HepG2 (cell line): ENCODE measurements around the gene SAMD4A. TPM values are rescaled to one million over a fixed set of nuclear protein-coding genes. Genes with fewer than 3 reads are reported as not detected.

Experiments used
- ATF1 ChIP-seq: IDR thresholded peaks from 2 replicates; pipeline ENCODE4 v1.6.1; 2016; ENCODE audit warnings: mild to moderate bottlenecking, control low read depth
- ELF3 ChIP-seq: IDR thresholded peaks from 2 replicates; pipeline ENCODE4 v1.6.1; 2016; ENCODE audit warnings: missing genetic modification reagents, missing compliant biosample characterization
- ETV6 ChIP-seq: sonication (generic); formaldehyde crosslinking; conservative IDR thresholded peaks from 2 replicates; pipeline ENCODE4 v1.4.0; 2020; ENCODE audit warnings: missing genetic modification reagents
- HMG20B ChIP-seq: conservative IDR thresholded peaks from 2 replicates; pipeline ENCODE4 v1.6.1; 2016; ENCODE audit warnings: missing genetic modification reagents, missing compliant biosample characterization
- KAT2B ChIP-seq: fragments of 150-350 bp; IDR thresholded peaks from 2 replicates; pipeline ENCODE4 v1.6.1; 2014; ENCODE audit warnings: low read depth, low read length, borderline replicate concordance
- MEIS1 ChIP-seq: sonication (generic); formaldehyde crosslinking; IDR thresholded peaks from 2 replicates; pipeline ENCODE4 v1.9.0; 2021; ENCODE audit warnings: mild to moderate bottlenecking, missing genetic modification reagents, moderate library complexity, borderline replicate concordance
- MEIS2 ChIP-seq: sonication (generic); formaldehyde crosslinking; IDR thresholded peaks from 2 replicates; pipeline ENCODE4 v1.9.0; 2021; ENCODE audit warnings: mild to moderate bottlenecking, missing genetic modification reagents
- RERE ChIP-seq: IDR thresholded peaks from 2 replicates; pipeline ENCODE4 v1.6.1; 2016; ENCODE audit warnings: low read depth, missing genetic modification reagents, missing compliant biosample characterization
- SMAD1 ChIP-seq: sonication (generic); formaldehyde crosslinking; IDR thresholded peaks from 2 replicates; pipeline ENCODE4 v1.4.0; 2020; ENCODE audit warnings: missing genetic modification reagents, low read depth, mild to moderate bottlenecking, borderline replicate concordance
- SMARCC2 ChIP-seq: fragments of 450-650 bp; IDR thresholded peaks from 2 replicates; pipeline ENCODE4 v1.6.1; 2017; ENCODE audit warnings: antibody characterized with exemption, mild to moderate bottlenecking
- SNAPC4 ChIP-seq: sonication (generic); formaldehyde crosslinking; IDR thresholded peaks from 2 replicates; pipeline ENCODE4 v1.4.0; 2020; ENCODE audit warnings: mild to moderate bottlenecking, missing genetic modification reagents
- ZBTB49 ChIP-seq: sonication (generic); formaldehyde crosslinking; IDR thresholded peaks from 2 replicates; pipeline ENCODE4 v1.4.0; 2020; ENCODE audit warnings: missing genetic modification reagents, borderline replicate concordance
- ZKSCAN8 ChIP-seq: IDR thresholded peaks from 2 replicates; pipeline ENCODE4 v1.6.1; 2016; ENCODE audit warnings: borderline replicate concordance, missing genetic modification reagents, missing compliant biosample characterization
- ZNF124 ChIP-seq: sonication (generic); formaldehyde crosslinking; IDR thresholded peaks from 2 replicates; pipeline ENCODE4 v1.4.0; 2020; ENCODE audit warnings: missing genetic modification reagents
- ZNF274 ChIP-seq: sonication (generic); formaldehyde crosslinking; IDR thresholded peaks from 2 replicates; pipeline ENCODE4 v1.5.1; 2020; ENCODE audit warnings: mild to moderate bottlenecking, missing genetic modification reagents
- ZNF570 ChIP-seq: sonication (generic); formaldehyde crosslinking; IDR thresholded peaks from 2 replicates; pipeline ENCODE4 v1.4.0; 2020; ENCODE audit warnings: mild to moderate bottlenecking, missing genetic modification reagents, borderline replicate concordance
- ZNF75D ChIP-seq: sonication (generic); formaldehyde crosslinking; IDR thresholded peaks from 2 replicates; pipeline ENCODE4 v1.8.1; 2023; ENCODE audit warnings: missing genetic modification reagents, mild to moderate bottlenecking, borderline replicate concordance
- polyA plus RNA-seq, 8 experiments: library from polyadenylated mRNA; depleted of rRNA in 3 of 8; stranded (reverse) in 7 of 8; unstranded in 1 of 8; fragments of >200 nt; fragmentation: Illumina TruSeq in 4 of 8; extraction: Trizol in 4 of 8; gene quantifications; 2 replicates each; pipeline versions ENCODE4 v1.2.1 to v1.2.3, GENCODE V29; 2011 to 2016; ENCODE audit warnings: low read depth in 4 of 8, missing spikeins in 1 of 8, mixed read lengths in 1 of 8; ENCODE audit not compliant: insufficient read depth in 1 of 8
- total RNA-seq, 5 experiments: library from RNA; depleted of rRNA; stranded (reverse); fragments of >200 nt; fragmentation: Illumina TruSeq; extraction: Trizol; gene quantifications; 2 replicates each; pipeline ENCODE4 v1.2.3, GENCODE V29; 2016; ENCODE audit warnings: low read depth in 1 of 5

SAMD4A gene
- total and polyA plus RNA-seq, 2 of the 13 experiments (the other 11 are each of a cell fraction or from before 2014, with no cell fraction given) = 11.8 to 13.0 TPM

GRCh38 chr14:54565785-54566409, 1.0 kb upstream of the SAMD4A start (continued):
- TF ChIP-seq ZNF570 (CRISPR knock-in tag) (no peak; the same call in 1 of the 2 replicates), MEIS2 (CRISPR knock-in tag) (no peak; the same call in 1 of the 2 replicates), HMG20B (CRISPR knock-in tag) (no peak), ZNF75D (CRISPR knock-in tag) (no peak), ZKSCAN8 (CRISPR knock-in tag) (0 out of 2 replicates have a peak, but pooled peaks have one; percentile 50), SNAPC4 (no peak), ATF1 (CRISPR knock-in tag) (no peak), ELF3 (CRISPR knock-in tag) (no peak; the same call in 1 of the 2 replicates), SMARCC2 (no peak), ZNF124 (CRISPR knock-in tag) (0 out of 2 replicates have a peak, but pooled peaks have one; percentile 2), SMAD1 (CRISPR knock-in tag) (no peak), RERE (CRISPR knock-in tag) (no peak), KAT2B (no peak), ZNF274 (CRISPR knock-in tag) (no peak), ZBTB49 (CRISPR knock-in tag) (no peak), ETV6 (CRISPR knock-in tag) (no peak), MEIS1 (CRISPR knock-in tag) (0 out of 2 replicates have a peak, but pooled peaks have one; percentile 35)
